ENCODE measurements around the gene ZSCAN20. TPM values are rescaled to one million over a fixed set of nuclear protein-coding genes. Genes with fewer than 3 reads are reported as not detected.
"Not testable (repeated sequence)": the region's sequence is repeated elsewhere in the genome, so short reads cannot be mapped to it uniquely, and the experiment has no call there.

ZSCAN20 gene
- total RNA-seq, 1 donor from 2014 or later: 7.3 TPM

GRCh38 chr1:33502726-33503125 lies 30.3 kb downstream of the ZSCAN20 start:
- no peaks in the 10 kb centered on the region for H3K9me3 Mint-ChIP-seq (ENCODE audit: unreplicated experiment)
- DNase-seq (ENCODE audit: low spot score): no peak
- peaks cover 6% of the 10 kb centered on the region for H3K36me3 Mint-ChIP-seq (ENCODE audit: low read depth, unreplicated experiment)
- H3K27ac Mint-ChIP-seq (ENCODE audit: unreplicated experiment): no peak overlapping the region
- no peaks in the 10 kb centered on the region for H3K27me3 Mint-ChIP-seq (ENCODE audit: unreplicated experiment)
- no peak overlapping the region for H3K4me3 Mint-ChIP-seq (ENCODE audit: unreplicated experiment)
- no peak for TF ChIP-seq CTCF (IDR thresholded peaks at IDR 0.05; ENCODE audit: unreplicated experiment)
- H3K4me1 Mint-ChIP-seq (ENCODE audit: unreplicated experiment): no peaks in the 10 kb centered on the region

GRCh38 chr1:33503506-33503905 lies 31.1 kb downstream of the ZSCAN20 start:
- Mint-ChIP-seq H3K36me3 (ENCODE audit: low read depth, unreplicated experiment) (no peaks in the 10 kb centered on the region), H3K4me1 (ENCODE audit: unreplicated experiment) (no peaks in the 10 kb centered on the region), H3K27me3 (ENCODE audit: unreplicated experiment) (no peaks in the 10 kb centered on the region), H3K9me3 (ENCODE audit: unreplicated experiment) (peaks cover 3% of the 10 kb centered on the region), H3K27ac (ENCODE audit: unreplicated experiment) (no peak overlapping the region), H3K4me3 (ENCODE audit: unreplicated experiment) (no peak overlapping the region)
- TF ChIP-seq CTCF (IDR thresholded peaks at IDR 0.05; ENCODE audit: unreplicated experiment): no peak
- no peak for DNase-seq (ENCODE audit: low spot score)

GRCh38 chr1:33507661-33508060 lies 35.2 kb downstream of the ZSCAN20 start:
- DNase-seq (ENCODE audit: low spot score): no peak
- no peak for TF ChIP-seq CTCF (IDR thresholded peaks at IDR 0.05; ENCODE audit: unreplicated experiment)
- Mint-ChIP-seq H3K27ac (ENCODE audit: unreplicated experiment) (no peak overlapping the region), H3K4me3 (ENCODE audit: unreplicated experiment) (no peak overlapping the region), H3K36me3 (ENCODE audit: low read depth, unreplicated experiment) (peaks cover 5% of the 10 kb centered on the region), H3K27me3 (ENCODE audit: unreplicated experiment) (peaks cover 2% of the 10 kb centered on the region), H3K4me1 (ENCODE audit: unreplicated experiment) (no peaks in the 10 kb centered on the region), H3K9me3 (ENCODE audit: unreplicated experiment) (peaks cover 3% of the 10 kb centered on the region)

GRCh38 chr1:33508151-33508550 lies 35.7 kb downstream of the ZSCAN20 start:
- no peak overlapping the region for H3K27ac Mint-ChIP-seq (ENCODE audit: unreplicated experiment)
- DNase-seq (ENCODE audit: low spot score): no peak
- H3K27me3 Mint-ChIP-seq (ENCODE audit: unreplicated experiment): peaks cover 2% of the 10 kb centered on the region
- H3K4me1 Mint-ChIP-seq (ENCODE audit: unreplicated experiment): no peaks in the 10 kb centered on the region
- H3K4me3 Mint-ChIP-seq (ENCODE audit: unreplicated experiment): no peak overlapping the region
- peaks cover 3% of the 10 kb centered on the region for H3K9me3 Mint-ChIP-seq (ENCODE audit: unreplicated experiment)
- TF ChIP-seq CTCF (IDR thresholded peaks at IDR 0.05; ENCODE audit: unreplicated experiment): no peak
- H3K36me3 Mint-ChIP-seq (ENCODE audit: low read depth, unreplicated experiment): peaks cover 5% of the 10 kb centered on the region

GRCh38 chr1:33509276-33509675 lies 36.8 kb downstream of the ZSCAN20 start:
- not testable (repeated sequence) for H3K9me3 Mint-ChIP-seq (ENCODE audit: unreplicated experiment); H3K27ac Mint-ChIP-seq (ENCODE audit: unreplicated experiment); H3K4me3 Mint-ChIP-seq (ENCODE audit: unreplicated experiment); DNase-seq (ENCODE audit: low spot score); H3K27me3 Mint-ChIP-seq (ENCODE audit: unreplicated experiment); H3K4me1 Mint-ChIP-seq (ENCODE audit: unreplicated experiment); H3K36me3 Mint-ChIP-seq (ENCODE audit: low read depth, unreplicated experiment)
